A549 (cell line): ENCODE measurements around the gene EIF2S3B.

Experiments used
- BHLHE40 ChIP-seq: IDR thresholded peaks from 2 replicates; pipeline ENCODE4 v1.6.1; 2012; ENCODE audit warnings: low read depth, low read length, inconsistent platforms
- CTCF ChIP-seq: fragments of >200 bp; sonication (Bioruptor Twin); formaldehyde crosslinking; IDR thresholded peaks from 3 replicates; pipeline ENCODE4 v1.5.1; 2016
- POLR2A ChIP-seq: IDR thresholded peaks from 2 replicates; pipeline ENCODE4 v1.6.1; 2012; ENCODE audit warnings: mild to moderate bottlenecking, low read length
- SMC3 ChIP-seq: fragments of >200 bp; sonication (Bioruptor Twin); formaldehyde crosslinking; IDR thresholded peaks from 3 replicates; pipeline ENCODE4 v1.6.1; 2018; ENCODE audit warnings: inconsistent platforms
- USF2 ChIP-seq: fragments of 450-650 bp; IDR thresholded peaks from 2 replicates; pipeline ENCODE4 v1.6.1; 2014; ENCODE audit warnings: antibody characterized with exemption

- TF ChIP-seq SMC3: no peak
- TF ChIP-seq CTCF: no peak
- TF ChIP-seq USF2: no peak
- TF ChIP-seq BHLHE40: no peak
- TF ChIP-seq POLR2A: no peak
Measured at GRCh38 chr12:10553148-10553547, 47.5 kb downstream of the EIF2S3B start.
